ENCODE measurements around the gene OPCML. TPM values are rescaled to one million over a fixed set of nuclear protein-coding genes. Genes with fewer than 3 reads are reported as not detected.

OPCML gene
- polyA plus RNA-seq, 3 donors: not detected

DNA sequence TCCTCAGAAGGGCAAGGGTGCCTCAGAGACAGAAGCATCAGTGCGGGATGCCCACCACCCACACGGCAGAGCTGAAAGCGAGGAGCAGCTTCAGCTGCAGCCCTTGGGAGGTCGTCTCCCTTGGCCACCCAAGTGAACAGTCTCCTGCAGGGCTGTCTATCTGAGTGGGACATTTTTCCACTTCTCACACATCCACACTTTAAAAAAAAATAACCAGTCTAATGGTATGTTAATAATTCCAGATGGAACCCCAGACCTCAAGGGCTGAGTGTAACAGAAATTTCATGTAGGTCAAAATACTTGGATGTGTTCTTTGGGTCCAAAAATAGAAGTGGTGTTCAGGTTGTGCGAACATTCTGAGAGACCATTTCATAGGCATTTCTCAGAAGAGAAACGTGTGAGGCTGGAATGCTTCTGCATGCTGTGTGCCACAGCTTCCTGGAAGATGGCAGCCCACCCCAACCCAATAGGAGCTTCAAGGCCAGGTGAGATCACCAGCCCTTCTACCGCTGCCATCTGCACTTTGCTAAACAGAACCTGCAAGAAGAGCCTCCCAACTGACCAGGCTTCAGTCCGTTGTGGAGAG lies 623.2 kb downstream of the OPCML start:
- no peaks in the 10 kb centered on the region for H4K20me1 ChIP-seq (ENCODE audit: insufficient read depth, low read length)
- H3K4me3 ChIP-seq (replicated peaks in 1 of 3; ENCODE audit: low read depth in 2 of 3, low read length in 3 of 3): no peak overlapping the region
- H3K36me3 ChIP-seq (replicated peaks in 1 of 2; ENCODE audit: control insufficient read depth in 1 of 2, insufficient read depth in 2 of 2, low read length in 2 of 2): no peaks in the 10 kb centered on the region
- Mint-ChIP-seq H3K4me1 (no peaks in the 10 kb centered on the region), H3K9me3 (peaks cover 0 to 4% (median 2%) of the 10 kb centered on the region in 7 donors), H3K4me3 (no peak overlapping the region), H3K36me3 (no peaks in the 10 kb centered on the region), H3K27me3 (ENCODE audit: low read depth in 3 of 3) (peaks cover 0 to 3% (median 0%) of the 10 kb centered on the region in 3 donors), H3K27ac (no peak overlapping the region)
- H3K27me3 ChIP-seq (ENCODE audit: control insufficient read depth in 2 of 2, insufficient read depth in 2 of 2, low read length in 2 of 2): no peaks in the 10 kb centered on the region
- no peak for DNase-seq
- H3K27ac ChIP-seq (ENCODE audit: low read depth in 1 of 2, low read length in 2 of 2): no peak overlapping the region
- H3K4me1 ChIP-seq (ENCODE audit: control insufficient read depth in 1 of 2, insufficient read depth in 2 of 2, low read length in 2 of 2): no peaks in the 10 kb centered on the region
- 94% methylated on average over 5 of the region's 8 CpGs for WGBS (ENCODE audit: insufficient coverage)
- H3K9ac ChIP-seq (ENCODE audit: insufficient read depth, low read length, poor library complexity, severe bottlenecking): no peak overlapping the region
- no peaks in the 10 kb centered on the region for H3K79me2 ChIP-seq (ENCODE audit: insufficient read depth, low read length)
- intact Hi-C loops (cut with micrococcal nuclease): no loop called here
- H3K9me3 ChIP-seq (replicated peaks in 1 of 2; ENCODE audit: control insufficient read depth in 1 of 2, insufficient read depth in 1 of 2, low read length in 2 of 2): peaks cover 0 to 5% of the 10 kb centered on the region in 2 donors
- TF ChIP-seq, protein P1, sequence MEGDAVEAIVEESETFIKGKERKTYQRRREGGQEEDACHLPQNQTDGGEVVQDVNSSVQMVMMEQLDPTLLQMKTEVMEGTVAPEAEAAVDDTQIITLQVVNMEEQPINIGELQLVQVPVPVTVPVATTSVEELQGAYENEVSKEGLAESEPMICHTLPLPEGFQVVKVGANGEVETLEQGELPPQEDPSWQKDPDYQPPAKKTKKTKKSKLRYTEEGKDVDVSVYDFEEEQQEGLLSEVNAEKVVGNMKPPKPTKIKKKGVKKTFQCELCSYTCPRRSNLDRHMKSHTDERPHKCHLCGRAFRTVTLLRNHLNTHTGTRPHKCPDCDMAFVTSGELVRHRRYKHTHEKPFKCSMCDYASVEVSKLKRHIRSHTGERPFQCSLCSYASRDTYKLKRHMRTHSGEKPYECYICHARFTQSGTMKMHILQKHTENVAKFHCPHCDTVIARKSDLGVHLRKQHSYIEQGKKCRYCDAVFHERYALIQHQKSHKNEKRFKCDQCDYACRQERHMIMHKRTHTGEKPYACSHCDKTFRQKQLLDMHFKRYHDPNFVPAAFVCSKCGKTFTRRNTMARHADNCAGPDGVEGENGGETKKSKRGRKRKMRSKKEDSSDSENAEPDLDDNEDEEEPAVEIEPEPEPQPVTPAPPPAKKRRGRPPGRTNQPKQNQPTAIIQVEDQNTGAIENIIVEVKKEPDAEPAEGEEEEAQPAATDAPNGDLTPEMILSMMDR (IDR thresholded peaks at IDR 0.05): no peak
- H3K4me2 ChIP-seq (replicated peaks; ENCODE audit: extremely low read depth, low read length, poor library complexity, severe bottlenecking): no peak overlapping the region
- H2AFZ ChIP-seq (ENCODE audit: insufficient read depth, low read depth, low read length, poor library complexity, severe bottlenecking): no peak overlapping the region

DNA sequence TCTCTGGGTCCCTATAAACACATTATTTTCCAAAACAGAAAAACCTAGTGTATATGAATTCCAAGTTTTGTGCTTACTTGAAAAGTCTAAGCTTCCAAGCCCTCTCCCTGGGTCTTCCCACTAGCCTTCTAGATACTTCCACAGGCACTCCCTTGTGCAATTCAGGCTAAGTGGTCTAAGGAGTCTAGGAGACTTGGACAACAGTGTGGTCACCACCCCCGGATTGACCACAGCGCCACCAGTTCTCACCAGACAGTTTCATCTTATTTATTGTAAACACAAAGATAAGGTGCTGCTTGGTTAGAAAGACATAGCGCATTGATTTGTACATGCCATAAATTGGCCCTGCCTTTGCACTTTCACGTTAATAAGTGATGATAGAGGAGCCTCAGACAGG lies 623.9 kb downstream of the OPCML start:
- WGBS (ENCODE audit: insufficient coverage): 95% methylated on average over 2 of the region's 4 CpGs
- Mint-ChIP-seq H3K4me1 (no peaks in the 10 kb centered on the region), H3K36me3 (no peaks in the 10 kb centered on the region)

More for the DNA sequence above, 623.9 kb downstream of the OPCML start:
- no peak for DNase-seq
- Histone ChIP-seq H3K4me1 (ENCODE audit: control insufficient read depth in 1 of 2, insufficient read depth in 2 of 2, low read length in 2 of 2) (no peaks in the 10 kb centered on the region), H3K9ac (ENCODE audit: insufficient read depth, low read length, poor library complexity, severe bottlenecking) (no peak overlapping the region), H3K27ac (ENCODE audit: low read depth in 1 of 2, low read length in 2 of 2) (no peak overlapping the region), H4K20me1 (ENCODE audit: insufficient read depth, low read length) (no peaks in the 10 kb centered on the region), H3K27me3 (ENCODE audit: control insufficient read depth in 2 of 2, insufficient read depth in 2 of 2, low read length in 2 of 2) (no peaks in the 10 kb centered on the region), H3K9me3 (replicated peaks in 1 of 2; ENCODE audit: control insufficient read depth in 1 of 2, insufficient read depth in 1 of 2, low read length in 2 of 2) (peaks cover 0 to 5% of the 10 kb centered on the region in 2 donors), H3K36me3 (replicated peaks in 1 of 2; ENCODE audit: control insufficient read depth in 1 of 2, insufficient read depth in 2 of 2, low read length in 2 of 2) (no peaks in the 10 kb centered on the region), H3K79me2 (ENCODE audit: insufficient read depth, low read length) (no peaks in the 10 kb centered on the region), H2AFZ (ENCODE audit: insufficient read depth, low read depth, low read length, poor library complexity, severe bottlenecking) (no peak overlapping the region), H3K4me3 (replicated peaks in 1 of 3; ENCODE audit: low read depth in 2 of 3, low read length in 3 of 3) (no peak overlapping the region), H3K4me2 (replicated peaks; ENCODE audit: extremely low read depth, low read length, poor library complexity, severe bottlenecking) (no peak overlapping the region)
- no peak overlapping the region for H3K4me3 Mint-ChIP-seq
- peaks cover 0 to 4% (median 2%) of the 10 kb centered on the region in 7 donors for H3K9me3 Mint-ChIP-seq
- TF ChIP-seq, protein P1 (IDR thresholded peaks at IDR 0.05): no peak
- H3K27me3 Mint-ChIP-seq (ENCODE audit: low read depth in 3 of 3): peaks cover 0 to 3% (median 0%) of the 10 kb centered on the region in 3 donors
- H3K27ac Mint-ChIP-seq: no peak overlapping the region
- intact Hi-C loops (cut with micrococcal nuclease): no loop called here
